ENCODE results near the gene MEIOB.
"Not testable (repeated sequence)": the region's sequence is repeated elsewhere in the genome, so short reads cannot be mapped to it uniquely, and the experiment has no call there.

Gene MEIOB

DNA sequence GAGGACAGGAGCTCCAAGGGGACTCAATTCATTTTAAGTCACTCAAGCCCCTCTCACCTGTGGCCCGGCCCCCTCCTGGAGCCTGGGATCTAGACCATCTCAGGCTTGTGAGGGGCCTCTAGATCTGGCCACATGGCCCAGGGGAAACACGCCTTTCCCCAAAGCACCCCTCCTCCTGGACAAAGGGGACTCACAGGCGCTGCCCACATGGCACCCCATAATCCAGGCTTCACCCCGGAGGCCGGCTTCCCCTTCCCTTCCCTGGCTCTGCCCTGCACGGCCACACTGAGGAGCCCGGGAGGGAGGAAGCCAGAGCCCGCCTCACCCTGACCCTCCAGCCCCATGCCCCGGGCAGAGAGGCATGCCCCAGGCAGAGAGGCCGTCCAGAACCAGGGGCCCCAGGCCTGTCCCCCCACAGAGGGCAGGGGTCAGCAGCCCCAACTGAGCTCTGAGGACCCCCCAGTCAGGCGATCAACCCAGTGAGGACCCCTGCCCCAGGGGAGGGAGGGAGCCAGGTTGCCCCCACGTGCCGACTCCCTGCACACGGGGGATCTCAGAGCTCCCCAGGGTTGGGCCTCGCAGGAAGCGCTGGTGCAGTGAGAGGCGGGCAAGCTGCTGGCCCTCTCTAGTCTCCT lies 35.4 kb upstream of the MEIOB start:
- no peak for DNase-seq (ENCODE audit: low read depth in 4 of 4, low spot score in 1 of 4)

DNA sequence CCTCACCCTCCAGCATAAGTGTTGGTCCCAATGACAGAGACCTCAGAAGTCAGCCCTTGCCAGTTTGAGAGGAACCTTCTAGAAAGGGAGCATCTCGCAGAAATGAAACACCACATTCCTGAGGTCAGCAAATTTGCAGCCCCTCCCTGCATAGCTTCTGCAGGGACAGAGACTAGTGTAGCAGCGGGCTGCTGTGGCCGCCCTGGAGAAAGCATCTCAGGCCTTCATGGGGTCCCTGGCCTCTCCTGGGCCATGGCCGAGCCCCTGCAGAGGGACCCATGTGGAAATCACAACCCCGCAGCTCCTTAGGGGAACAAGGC lies 34.8 kb upstream of the MEIOB start:
- DNase-seq (ENCODE audit: low read depth in 4 of 4, low spot score in 1 of 4), result no peak

DNA sequence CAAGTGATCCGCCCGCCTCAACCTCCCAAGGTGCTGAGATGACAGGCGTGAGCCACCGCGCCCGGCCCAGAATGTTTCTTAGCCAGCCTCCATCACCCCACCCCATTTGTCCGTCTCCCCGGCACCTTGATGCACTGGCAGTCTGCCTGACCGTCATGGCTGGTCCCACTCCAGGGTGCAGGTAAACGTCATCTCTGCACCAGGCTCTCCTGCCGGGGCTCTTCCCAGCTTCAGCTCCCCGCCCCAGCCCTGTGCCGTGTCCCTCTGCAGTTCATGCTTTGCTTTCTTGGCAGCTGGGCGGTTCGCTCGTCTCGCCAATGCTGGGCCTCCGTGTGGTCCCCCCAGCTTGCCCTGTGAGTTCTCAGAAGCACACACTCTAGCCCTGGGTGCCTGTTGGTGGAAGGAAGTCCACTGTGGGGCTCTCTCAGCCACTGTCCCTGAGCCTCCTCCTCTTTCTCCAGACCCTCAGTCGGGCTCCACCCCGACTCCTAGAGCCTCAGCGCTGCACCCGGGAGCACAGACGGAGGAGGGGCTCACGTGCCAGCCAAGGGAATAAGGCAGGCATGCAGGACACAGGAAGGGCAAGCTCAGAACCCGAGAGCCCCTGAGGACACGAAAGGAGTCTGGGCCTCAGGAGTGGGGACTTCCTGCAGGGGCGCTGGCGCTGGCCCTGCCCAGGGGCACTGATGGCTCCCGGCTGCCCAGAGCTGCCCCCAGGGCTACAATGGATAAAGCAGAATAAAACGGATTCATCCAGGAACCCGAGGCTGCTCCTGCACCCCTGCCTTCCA lies 34.3 kb upstream of the MEIOB start:
- DNase-seq (ENCODE audit: low read depth in 4 of 4, low spot score in 1 of 4), result no peak

DNA sequence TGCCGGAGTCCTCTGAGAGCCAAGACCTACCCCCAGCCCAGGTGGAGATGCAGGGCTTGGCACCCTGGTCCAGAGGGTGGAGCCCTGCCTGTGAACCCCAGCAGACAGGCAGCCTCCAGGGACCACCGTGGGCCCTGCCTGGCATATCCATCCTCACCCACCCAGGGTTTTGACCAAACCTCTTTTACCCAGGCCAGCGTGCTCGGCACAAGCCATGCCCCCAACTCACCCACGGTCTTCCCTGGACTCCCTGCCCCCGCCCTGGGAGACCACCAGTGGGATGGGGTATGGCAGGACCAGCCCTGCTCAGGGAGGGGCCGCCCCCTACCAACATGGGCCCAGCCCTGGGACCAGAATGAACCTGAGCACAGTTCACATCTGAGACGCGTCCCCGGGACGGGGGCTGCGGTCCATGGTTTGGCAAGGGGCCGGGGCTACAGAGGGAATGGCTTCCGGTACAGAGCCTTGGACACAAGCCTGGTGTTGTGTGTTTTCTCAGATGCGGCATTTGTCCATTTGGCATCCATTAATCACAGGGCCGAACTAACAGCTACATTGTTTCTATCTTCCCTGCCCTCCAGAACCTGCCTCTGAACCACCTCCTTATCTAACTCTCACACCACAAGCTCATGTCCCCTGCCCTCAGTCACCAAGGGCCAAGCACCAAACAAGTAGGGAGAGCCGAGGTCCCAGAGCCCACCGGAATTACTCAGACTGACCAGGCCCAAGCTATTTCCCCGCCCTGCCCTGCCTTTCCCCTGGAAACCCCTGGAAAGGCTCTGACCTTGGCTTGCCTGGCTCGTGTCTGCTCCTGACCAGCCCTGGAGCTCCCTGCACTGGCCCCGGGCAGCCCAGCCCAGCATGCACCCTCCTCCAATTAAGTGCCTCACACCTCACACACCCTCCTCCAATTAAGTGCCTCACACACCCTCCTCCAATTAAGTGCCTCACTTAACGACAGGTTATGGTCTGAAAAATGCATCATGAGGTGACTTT lies 32.2 kb upstream of the MEIOB start:
- no peak for DNase-seq (ENCODE audit: low read depth in 4 of 4, low spot score in 1 of 4)

DNA sequence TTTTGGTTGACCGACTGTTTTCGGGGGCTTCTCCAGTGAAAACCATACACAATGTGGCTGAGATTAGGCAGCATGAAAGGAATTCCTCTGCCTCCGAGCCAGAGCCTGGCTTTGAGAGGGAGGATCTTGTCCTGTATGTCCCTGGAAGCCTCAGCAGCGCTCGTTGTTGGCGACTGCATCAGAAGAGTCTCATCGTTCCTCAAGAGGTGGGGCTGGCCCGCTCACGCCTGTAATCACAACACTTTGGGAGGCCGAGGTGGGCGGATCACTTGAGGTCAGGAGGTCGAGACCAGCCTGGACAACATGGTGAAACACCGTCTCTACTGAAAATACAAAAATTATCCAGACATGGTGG lies 31.2 kb upstream of the MEIOB start:
- DNase-seq (ENCODE audit: low read depth in 4 of 4, low spot score in 1 of 4), result no peak

DNA sequence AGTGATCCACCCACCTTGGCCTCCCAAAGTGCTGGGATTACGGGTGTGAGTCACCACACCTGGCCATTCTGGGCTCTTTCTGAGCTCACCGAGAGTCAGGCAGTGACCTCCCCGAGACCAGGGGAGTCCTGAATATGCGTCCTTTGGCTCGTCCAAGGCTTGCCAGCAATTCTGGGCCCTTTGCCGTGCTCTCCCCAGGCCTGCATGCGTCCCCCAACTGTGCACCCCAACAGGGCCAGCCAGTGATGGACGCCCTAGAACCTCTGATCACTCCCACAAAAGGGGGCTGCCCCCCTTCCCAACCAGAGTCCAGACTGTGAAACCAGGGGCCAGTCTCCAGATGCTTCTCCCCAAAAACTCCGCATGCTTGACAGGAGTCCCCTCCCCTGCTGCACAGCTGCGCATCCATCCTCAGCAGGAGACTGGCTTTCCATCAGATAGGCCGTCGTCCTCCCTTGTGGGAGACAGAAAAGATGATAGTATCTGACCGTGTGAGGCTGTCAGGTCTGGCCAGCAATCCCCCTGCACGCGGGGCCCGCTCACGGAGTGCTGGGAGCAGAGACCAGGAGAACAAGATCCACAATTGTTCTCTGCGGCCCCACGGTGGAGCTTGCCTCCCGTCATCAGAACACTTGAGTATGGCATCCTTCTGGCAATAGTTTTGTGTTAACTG lies 30.7 kb upstream of the MEIOB start:
- DNase-seq (ENCODE audit: low read depth in 4 of 4, low spot score in 1 of 4), result no peak

DNA sequence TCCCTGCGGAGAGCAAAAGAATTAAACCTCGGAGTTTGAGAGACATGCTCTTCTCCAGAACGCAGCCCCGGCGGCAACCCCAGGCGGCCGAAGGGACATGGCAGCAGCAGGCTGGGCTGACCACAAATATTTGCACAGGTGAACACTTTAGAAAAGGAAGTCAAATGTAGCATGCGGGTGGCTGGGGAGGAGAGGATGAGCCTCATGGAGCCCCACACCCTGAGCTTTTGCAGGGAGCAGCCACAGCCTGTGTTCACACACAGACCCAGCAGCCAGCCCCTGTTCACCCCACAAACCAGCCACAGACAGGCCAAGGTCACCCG lies 28.4 kb upstream of the MEIOB start:
- no peak for DNase-seq (ENCODE audit: low read depth in 4 of 4, low spot score in 1 of 4)

DNA sequence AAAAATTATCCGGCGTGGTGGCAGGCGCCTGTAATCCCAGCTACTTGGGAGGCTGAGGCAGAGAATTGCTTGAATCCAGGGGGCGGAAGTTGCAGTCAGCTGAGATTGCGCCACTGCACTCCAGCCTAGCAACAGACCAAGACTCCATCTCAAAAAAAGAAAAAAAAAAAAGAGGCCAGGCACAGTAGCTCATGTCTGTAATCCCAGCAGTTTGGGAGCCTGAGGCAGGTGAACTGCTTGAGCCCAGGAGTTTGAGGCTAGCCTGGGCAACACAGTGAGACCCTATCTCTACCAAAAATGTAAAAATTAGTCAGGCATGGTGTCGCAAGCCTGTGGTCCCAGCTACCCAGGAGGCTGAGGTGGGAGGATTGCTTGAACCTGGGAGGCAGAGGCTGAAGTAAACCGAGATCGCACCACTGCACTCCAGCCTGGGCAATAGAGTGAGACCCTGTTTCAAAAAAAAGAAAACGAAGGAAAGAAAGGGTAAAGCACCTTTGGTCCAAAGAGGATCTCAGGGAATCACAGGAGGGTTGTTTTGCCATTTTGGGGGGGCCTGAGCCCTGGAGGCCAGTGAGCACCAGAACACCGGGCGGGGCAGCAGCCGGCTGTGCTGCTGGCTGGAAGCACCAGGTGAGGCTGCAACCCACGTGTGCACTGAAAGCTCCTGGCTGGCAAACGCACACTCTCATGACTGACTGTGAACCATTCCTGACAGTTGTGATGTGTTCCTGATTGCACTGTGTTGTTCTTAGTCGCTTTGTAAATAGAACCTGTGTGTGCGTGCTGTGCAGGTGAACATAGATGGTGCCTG lies 27.9 kb upstream of the MEIOB start:
- no peak for DNase-seq (ENCODE audit: low read depth in 4 of 4, low spot score in 1 of 4)

DNA sequence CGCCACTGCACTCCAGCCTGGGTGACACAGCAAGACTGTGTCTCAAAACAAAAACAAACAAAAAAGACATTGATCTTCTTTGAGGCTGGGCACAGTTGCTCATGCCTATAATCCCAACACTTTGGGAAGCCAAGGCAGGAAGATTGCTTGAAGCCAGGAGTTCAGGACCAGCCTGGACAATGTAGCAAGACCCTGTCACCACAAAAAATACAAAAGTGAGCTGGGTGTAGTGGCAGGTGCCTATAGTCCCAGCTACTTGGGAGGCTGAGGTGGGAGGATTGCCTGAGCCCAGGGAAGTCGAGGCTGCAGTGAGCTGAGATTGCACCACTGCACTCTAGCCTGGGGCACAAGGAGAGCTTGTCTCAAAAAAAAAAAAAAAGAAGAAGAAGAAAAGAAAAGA lies 25.7 kb upstream of the MEIOB start:
- not testable (repeated sequence) for DNase-seq (ENCODE audit: low read depth in 4 of 4, low spot score in 1 of 4)

DNA sequence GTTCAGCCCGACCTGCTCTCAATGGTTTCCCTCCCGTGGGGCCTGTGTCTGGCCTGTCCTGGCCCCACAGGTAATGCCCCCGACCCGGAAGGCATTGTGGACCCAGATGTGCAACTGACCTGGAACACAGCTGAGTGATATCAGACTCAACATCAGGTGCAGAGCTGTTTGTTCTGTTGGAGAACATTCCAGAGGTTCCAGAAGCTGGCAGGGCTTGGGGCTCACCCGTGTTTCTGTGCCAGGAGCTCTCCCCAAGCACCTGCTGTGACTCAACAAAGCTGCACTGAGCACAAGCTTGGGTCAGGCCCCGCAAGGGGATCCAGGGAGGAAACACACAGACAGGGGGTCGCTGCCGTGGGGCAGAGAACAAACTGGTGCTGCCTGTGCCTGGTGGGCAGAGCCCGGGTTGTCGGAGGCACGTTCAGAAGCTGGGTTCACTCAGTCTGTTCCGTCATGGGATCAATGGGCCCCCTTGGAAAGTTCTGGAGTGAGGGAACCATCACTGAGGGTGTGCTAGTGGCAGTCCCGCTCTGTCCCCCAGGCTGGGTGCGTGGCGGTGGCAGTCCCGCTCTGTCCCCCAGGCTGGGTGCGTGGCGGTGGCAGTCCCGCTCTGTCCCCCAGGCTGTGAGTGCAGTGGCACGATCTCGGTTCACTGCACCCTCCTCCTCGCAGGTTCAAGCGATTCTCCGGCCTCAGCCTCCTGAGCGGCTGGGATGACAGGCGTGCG lies 24.1 kb upstream of the MEIOB start:
- no peak for DNase-seq (ENCODE audit: low read depth in 4 of 4, low spot score in 1 of 4)

DNA sequence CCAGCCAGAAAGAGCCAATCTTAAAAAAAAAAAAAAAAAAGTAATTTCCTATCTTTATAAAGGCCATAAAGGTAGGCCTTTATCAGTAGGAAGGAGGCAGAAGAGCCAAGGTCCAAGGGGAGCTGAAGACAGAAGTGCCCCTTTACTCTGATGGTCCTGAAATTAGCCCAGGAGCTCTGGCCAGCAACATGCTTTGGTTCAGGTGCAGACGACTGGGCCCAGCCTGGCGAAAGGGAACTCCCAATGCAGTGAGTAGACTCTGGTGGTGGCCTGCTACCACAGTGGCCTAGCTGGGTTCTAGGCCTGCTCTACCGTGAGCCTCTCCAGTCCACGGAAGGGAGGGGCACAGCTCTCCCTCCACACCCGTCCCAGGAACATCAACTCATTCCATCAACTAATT lies 23.1 kb upstream of the MEIOB start:
- no peak for DNase-seq (ENCODE audit: low read depth in 4 of 4, low spot score in 1 of 4)

DNA sequence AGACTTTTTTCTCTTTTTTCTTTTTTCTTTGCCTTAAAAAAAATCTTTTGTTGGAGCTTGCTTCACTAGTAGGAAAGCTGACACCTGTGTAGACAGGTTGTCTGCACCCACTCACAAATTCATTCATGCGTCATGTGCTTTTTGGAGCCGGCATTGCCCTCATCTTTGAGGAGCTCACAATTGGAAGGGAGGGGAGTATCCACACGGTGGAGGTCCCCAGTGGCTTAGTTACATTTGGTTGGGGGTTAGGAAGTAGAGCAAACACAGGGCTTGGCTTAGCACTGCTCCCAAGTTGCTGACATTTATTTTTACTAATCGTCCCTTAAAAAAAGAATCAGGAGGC lies 18.7 kb upstream of the MEIOB start:
- DNase-seq (ENCODE audit: low read depth in 4 of 4, low spot score in 1 of 4), result no peak

DNA sequence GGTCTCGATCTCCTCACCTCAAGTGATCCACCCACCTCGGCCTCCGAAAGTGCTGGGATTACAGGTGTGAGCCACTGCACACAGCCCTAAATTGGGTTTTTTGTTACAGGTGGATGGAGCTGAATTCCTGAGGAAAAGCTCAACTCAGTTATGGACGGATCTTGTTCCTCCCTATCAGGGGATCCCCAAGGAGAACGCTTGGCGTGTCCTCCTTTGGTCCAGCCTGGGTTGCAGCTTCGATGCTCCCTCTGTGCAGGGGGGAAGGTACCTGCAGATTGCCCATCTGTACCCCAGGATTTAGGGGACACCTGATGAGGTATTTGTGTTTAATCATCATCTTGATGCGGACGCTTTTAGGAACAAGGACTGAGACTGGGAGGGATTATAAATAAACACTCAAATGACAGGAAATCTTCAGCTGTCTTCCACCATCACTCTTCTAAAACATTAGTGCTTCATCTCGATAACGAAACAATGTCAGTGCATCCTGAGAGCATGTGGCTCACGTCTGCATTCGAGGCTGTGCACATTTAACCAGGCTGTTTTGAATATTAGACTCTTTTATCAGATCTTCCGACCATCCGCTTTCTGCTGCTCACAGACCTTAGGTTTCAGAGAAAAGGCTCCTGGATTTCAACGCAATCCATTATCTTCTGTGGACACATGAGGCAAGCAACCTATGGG lies 18.2 kb upstream of the MEIOB start:
- no peak for DNase-seq (ENCODE audit: low read depth in 4 of 4, low spot score in 1 of 4)

DNA sequence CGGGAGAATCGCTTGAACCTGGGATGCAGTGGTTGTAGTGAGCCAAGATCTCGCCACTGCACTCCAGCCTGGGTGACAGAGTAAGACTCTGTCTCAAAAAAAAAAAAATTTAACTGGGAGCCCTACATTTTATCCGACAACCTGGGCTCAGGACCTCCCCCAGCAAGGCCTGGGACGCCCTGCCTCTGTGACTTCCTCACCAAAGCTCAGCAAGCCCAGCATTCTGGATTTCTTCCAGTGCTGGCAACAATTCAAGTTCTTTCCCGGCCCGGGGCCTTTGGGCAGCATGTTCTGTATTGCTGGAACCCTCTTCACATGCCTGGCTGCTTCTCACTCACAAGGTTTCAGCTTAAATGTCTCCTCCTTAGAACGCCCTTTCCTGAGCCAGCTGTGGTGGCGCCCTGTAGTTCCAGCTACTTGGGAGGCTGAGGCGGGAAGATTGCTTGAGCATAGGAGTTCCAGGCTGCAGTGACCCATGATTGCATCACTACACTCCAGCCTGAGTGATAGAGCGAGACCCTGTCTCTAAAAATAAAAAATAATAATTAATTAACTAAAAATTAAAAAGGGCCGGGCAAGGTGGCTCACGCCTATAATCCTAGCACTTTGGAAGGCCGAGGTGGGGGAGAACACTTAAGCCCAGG lies 15.9 kb upstream of the MEIOB start:
- DNase-seq (ENCODE audit: low read depth in 4 of 4, low spot score in 1 of 4), result no peak

DNA sequence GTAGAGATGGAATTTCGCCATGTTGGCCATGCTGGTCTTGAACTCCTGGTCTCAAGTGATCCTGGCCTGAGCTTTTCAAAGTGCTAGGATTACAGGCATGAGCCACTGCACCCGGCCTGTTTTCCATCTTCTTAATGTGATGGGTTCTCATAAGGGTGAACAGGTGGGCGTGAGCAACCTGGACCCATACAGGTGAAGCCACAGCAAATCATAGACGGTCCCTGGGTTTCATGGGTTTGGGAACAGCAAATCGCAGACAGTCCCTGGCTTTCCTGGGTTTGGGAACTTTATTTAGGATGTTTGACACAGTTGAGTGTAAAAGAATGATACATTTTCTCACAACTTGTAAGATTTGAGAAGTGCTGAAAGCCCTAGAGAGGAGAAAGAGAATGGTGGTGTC lies 12.9 kb upstream of the MEIOB start:
- no peak for DNase-seq (ENCODE audit: low read depth in 4 of 4, low spot score in 1 of 4)

DNA sequence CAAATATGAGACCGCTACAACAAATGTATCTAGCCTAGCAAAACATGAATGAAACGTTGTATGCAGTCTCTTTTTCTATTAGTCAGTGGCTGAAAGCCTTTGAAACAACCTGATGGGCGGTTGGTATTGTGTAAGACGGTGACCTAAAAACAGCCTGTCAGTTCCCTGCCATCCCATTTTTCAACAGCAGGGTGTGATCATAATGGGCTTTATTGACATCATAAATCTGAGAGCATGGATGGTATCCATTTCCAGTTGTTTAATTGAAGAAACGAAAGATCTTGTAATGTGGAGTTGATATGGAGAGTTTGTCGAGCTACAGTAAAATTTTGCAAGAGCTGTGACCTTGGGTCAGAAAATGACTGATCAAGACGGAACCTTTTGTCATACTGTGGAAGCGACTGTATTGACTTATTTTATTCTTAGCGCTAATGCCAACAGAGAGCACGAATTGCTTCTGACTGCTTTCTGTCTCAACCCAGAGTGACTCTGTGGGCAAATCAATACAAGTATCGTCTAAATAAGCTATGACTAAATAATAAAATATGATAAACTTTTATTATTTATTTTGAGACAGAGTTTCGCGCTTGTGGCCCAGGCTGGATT lies 12.3 kb upstream of the MEIOB start:
- DNase-seq (ENCODE audit: low read depth in 4 of 4, low spot score in 1 of 4), result no peak

DNA sequence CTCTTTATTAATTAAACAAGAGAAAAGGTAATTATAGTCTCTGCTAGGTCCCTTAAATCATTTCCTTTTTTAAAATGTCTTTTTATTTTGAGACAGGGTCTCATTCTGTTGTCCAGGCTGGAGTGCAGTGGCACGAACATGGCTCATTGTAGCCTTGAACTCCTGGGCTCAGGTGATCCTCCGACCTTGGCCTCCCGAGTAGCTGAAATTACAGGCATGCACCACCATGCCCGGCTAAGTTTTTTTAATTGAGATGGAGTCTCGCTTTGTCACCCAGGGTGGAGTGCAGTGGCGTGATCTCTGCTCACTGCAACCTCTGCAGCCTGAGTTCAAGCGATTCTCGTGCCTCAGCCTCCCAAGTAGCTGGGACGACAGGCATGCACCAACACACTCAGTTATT lies 9.2 kb upstream of the MEIOB start:
- DNase-seq (ENCODE audit: low read depth in 4 of 4, low spot score in 1 of 4), result not testable (repeated sequence)

DNA sequence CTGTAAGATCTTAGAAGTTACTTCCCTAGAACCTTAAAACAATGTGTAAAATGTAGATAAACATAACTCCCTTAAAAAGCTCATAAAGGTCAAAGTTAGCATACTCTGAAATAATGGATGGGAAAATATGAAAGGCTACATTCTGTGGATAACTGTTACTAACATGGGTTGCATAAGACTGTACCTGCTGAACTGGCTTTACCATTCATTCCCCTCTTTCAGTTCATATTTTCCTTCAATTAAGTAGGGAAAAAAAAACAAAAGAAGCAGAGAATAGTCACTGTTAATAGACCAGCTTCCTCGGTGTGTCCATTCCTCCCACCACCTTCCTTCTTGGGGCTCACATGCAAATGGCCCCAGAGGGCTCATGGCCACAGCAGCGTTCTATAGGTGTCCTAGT lies 7.5 kb upstream of the MEIOB start:
- DNase-seq (ENCODE audit: low read depth in 4 of 4, low spot score in 1 of 4), result no peak

DNA sequence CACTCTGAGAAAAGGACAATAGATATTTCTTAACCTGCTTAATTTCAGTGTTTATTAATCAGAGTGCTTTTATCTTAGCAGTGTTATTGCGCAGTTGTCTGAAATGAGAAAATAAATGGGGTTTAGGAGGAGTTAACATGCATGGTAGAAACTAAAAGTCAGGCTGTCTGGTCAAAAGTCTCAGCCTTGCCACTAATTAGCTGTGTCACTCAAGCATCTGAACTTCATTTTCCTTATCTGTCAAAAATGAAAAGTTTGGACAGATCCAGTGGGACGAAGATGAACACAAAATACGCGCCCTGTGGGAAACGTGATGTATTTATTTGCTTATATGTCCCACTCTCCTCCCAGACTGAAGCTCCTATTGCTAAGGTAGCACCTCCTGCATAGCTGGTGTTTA lies 6.3 kb upstream of the MEIOB start:
- no peak for DNase-seq (ENCODE audit: low read depth in 4 of 4, low spot score in 1 of 4)
